IPS-11a (cell line): ENCODE results near the gene PIP5K1C.
"Not testable (repeated sequence)": the region's sequence is repeated elsewhere in the genome, so short reads cannot be mapped to it uniquely, and the experiment has no call there.

Experiments
- H3K4me3 ChIP-seq: one replicate; pipeline ENCODE4 v1.5.1; 2013; ENCODE audit warnings: low read depth, low read length, control low read depth

Gene PIP5K1C

DNA sequence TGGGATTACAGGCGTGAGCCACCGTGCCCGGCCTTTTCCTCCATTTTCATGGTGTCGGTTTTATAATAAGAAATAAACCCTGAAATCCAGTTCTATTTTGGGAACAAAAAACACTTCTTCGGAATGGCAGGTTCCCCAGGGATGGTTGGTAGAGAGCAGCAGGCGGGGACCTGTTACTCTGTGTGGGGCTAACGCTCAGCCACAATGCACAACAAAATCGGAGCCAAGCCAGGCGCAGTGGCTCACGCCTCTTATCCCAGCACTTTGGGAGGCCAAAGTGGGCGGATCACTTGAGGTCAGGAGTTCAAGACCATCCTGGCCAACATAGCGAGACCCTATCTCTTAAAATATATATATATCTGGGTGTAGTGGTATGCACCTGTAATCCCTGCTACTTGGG, 99.2 kb downstream of the PIP5K1C start:
- H3K4me3 ChIP-seq: no peak overlapping the region

DNA sequence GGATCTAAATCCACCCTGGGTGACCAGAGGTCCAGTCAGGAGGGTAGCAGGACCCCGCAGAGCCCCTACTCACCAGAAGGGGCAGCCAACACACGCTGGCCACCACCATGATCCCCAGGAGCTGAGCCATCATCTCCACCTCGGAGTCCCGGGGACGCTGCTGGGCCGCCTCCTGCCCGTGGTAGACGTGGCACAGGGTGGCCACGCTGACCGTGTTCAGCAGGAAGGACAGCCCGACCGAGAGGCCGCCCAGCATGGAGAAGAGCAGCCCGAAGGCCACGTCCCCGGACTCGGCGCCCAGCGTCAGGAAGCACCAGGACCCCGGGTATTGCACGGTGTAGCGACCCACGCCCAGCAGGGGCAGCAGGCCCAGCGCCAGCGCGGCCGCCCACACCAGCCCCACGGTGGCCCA, 100.5 kb downstream of the PIP5K1C start:
- no peak overlapping the region for H3K4me3 ChIP-seq

DNA sequence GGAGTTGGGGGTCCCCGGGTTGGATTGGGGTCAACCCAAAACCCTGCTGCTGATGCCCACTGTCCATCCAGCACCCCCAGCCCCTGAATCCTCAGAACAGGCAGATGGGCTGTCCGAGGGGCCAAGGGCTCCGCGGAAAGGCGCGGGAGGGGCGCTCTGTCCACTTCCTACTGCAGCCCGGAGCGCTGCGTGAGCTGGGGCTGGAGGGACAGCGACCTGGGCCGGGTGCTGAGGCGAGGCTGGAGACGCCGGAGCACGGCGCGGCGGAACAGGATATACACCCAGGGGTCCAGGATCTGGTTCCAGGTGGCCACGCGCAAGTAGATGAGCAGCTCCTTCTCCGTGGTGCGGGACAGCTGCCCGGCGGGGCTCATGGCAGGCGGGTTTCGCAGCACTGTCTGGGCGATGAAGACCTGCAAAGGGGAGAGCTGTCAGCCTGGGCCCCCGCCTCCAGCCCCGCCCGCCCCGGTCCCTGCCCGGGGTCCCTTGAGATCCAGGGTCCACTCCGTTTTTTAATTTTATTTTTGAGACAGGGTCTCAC, 104.7 kb downstream of the PIP5K1C start:
- H3K4me3 ChIP-seq: no peak overlapping the region

DNA sequence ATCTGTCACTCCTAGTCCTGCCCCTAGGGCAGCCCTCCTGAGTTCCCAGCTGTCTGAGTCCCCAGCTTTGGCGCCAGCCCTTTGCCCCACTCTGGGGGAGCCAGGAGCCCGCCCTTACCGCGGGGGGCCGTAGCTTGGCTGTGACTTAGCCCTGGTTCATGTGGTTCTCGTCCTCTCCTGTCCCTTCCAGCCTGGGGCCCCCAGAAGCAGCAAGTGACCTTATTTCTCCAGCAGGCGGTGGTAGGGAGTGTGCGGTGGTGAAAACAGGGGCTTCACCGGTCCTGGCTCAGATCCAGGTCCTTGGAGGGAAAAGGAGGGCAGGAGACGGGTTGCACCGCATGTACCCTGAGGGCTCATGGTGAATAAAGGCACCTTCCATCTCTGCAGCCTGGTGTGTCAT, 107.1 kb downstream of the PIP5K1C start:
- no peak overlapping the region for H3K4me3 ChIP-seq

DNA sequence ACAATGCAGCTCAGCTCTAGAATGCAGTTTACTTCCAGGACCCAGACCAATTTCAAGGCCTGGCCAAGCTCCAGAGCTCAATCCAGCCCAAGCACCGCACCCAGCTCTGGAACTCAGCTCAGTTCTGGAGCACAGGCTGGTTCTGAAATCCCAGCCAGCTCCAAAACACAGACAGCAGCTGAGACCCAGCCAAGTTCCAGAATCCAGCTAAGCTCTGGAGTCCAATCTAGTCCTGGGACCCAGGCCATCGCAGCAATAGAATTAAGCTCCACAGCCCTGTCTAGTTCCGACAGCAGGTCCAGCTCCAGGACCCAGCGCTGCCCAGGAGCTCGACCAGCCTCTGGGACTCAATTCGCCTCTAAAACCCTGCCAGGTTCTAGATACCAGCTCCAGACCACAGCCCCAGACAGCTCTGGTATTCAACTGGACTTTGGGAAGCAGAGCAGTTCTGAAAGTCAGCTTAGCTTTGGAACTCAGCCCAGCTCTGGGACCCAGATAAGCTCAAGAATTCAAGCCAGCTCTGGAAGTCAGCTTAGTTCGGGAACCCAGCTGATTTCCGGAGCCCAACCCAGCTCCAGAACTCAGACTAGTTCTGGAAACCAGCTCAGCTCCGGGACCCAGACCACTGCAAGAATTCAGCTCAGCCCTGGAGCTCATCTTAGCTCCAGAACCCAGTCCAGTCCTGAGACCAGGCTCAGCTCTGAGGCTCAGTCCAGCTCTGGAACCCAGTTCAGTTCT, 108.2 kb downstream of the PIP5K1C start:
- H3K4me3 ChIP-seq: no peak overlapping the region

DNA sequence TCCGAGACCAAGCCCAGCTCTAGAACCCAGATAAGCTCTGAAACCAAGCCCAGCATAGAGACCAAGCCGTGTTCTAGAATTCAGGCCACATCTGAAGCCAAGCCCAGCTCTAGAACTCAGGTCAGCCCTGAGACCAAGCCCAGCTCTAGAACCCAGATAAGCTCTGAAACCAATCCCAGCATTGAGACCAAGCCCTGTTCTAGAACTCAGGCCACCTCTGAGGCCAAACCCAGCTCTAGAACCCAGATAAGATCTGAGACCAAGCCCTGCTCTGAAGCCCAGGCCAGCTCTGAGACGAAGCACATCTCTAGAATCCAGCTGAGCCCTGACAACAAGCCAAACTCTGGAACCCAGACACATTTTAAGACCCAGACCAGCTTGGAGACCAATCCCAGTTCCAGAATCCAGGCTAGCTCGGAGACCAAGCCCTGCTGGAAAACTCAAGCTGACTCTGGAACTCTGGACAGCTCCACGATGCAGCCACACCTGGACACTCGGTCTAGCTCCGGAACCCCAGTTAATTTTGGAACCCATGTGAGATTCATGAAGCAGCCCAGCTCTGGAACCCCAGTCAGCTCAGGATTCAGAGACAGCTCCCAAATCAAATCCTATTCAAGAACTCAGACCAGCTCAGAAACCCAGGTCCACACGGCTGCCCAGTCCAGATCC, 109.1 kb downstream of the PIP5K1C start:
- no peak overlapping the region for H3K4me3 ChIP-seq

DNA sequence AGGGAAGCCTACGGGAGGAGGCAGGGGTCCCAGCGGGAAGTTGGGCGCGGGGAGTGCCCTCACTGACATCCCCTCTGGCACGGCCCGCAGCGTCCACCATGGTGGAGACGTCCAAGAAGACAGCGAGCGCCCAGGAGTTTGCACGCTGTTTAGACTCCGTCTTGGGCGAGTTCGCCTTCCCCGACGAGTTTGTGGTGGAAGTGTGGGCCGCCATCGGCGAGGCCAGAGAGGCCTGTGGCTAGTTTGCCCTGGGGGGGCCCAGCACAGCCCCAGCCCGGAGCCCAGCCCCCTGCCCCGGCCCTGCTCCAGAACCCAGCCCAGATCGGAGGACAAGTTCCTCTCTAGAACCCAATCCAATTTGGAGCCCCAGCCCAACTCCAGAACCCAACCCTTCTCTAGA, 110.3 kb downstream of the PIP5K1C start:
- no peak overlapping the region for H3K4me3 ChIP-seq

DNA sequence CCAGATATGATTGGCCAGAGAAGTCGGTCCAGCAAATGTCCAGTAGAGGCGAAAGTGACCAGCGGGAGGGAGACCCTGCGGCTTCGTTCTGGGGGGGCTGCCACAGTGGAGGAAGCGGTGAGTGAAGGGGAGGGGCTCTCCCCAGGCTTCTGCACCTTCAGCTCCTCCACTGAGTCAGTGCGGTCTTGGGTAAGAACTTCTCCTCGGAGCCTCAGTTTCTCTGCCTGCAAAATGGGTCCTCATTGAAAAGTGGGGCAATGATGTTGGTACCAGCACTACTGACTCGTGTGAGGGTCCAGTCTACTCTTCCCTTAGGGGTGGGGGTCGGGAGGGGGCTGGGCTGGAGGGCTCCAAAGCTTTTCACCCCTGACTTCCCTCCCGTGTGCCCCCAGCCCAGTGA, 110.8 kb downstream of the PIP5K1C start:
- no peak overlapping the region for H3K4me3 ChIP-seq

DNA sequence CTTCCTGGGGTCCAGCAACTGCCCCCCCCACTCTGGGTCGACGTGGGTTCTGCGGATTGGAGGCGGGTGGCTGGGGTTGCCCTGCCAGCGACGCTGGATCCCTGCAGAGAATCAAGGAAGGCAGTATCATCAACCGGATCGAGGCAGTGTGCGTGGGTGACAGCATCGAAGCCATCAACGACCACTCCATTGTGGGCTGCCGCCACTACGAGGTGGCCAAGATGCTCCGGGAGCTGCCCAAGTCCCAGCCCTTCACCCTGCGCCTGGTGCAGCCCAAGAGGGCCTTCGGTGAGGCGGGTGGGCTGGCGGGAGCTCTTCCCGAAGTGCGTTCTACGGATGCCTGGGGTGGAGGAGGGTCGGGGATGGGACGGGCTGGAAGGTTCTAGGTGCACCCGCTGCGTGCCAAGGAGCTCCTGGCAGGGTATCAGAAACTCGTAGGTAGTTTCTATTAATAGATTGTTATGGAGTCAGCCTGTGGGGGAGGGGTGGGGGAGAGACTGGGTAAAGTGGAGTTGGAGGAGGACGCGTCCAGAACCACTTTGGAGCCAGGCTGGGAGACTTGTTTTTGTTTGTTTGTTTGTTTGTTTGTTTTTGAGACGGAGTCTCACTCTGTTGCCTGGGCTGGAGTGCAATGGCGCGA, 113.4 kb downstream of the PIP5K1C start:
- no peak overlapping the region for H3K4me3 ChIP-seq

DNA sequence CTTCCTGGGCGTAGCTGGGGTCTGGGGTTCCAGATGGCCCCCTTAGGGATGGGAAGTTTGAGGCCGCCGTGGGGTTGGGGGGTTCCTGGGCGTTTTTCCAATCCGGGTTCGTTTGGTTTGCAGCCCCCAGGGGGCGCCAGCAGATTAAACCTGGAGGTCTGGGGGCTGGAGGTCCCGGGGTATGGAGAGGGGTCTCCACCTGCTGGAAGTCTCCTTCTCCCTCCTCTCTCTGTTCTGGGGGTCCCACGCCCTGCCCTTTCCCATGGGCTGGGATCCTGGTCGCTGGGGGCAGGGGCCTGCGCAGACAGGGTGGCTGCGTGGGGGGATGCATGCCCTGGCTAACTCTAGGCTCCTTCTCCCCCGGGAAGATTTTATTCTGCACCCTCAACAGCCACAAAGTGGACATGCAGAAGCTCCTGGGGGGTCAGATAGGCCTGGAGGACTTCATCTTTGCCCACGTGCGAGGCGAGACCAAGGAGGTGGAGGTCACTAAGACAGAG, 114.1 kb downstream of the PIP5K1C start:
- H3K4me3 ChIP-seq: no peak overlapping the region

DNA sequence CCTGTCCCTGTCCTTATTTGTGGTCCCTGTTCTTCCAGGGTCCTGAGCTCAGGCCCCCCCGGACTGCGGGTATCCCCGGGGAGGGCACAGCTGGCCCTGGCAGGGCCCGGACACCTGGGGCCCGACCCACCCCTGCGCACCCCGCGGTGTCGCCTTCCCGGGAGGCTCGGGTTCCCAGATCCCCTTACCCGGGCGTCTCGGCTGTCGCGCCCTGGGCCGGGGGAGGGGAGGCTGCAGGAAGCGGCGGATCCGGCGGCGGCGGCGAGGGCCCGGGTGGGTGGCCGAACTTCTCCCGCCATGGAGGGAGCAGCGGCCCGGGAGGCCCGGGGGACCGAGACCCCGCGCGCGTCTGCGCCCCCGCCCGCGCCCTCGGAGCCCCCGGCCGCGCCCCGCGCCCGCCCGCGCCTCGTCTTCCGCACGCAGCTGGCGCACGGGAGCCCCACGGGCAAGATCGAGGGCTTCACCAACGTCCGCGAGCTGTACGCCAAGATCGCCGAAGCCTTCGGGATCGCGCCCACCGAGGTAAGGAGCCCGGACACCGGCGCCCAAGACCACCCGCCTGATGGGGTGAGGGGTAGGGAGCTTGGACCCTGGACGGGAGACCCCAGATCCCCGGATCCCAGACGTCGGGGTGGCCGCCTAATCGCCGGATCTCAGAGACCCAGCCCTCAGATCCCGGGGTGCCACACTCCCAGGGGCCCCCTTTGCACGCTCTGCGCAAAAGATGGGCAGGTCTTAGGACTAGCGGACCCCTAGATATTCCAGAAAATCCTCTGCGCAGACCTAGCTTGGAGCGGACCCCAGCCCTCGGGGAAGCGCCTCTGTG, 114.8 kb downstream of the PIP5K1C start, which contains the start of gene GIPC3:
GIPC3 (plus strand) TSS at position 178 of the 826 bp plus-strand sequence; CDS start at position 298, 120 bp downstream.
- H3K4me3 ChIP-seq: peak within 1 kb of the TSS; percentile 20

DNA sequence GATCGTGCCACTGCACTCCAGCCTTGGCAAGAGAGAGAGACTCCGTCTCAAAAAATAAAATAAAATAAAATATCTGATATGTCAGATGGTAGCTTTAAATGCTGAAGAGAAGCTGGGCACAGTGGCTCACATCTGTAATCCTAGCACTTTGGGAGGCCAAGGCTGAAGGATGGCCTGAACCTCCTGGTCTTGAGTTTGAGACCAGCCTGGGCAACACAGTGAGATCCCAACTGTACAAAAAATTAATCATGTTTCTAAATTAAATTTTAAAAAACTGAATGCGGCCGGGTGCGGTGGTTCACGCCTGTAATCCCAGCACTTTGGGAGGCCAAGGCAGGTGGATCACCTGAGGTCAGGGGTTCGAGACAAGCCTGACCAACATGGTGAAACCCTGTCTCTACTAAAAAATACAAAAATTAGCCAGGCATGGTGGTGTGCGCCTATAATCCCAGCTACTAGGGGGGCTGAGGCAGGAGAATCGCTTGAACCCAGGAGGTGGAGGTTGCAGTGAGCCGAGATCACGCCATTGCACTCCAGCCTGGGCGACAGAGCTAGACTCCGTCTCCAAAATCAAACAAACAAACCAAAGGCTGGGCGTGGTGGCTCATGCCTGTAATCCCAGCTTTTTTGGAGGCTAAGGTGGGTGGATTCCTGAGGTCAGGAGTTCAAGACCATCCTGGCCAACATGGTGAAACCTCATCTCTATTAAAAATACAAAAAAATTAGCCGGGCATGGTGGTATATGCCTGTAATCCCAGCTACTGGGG, 116.0 kb downstream of the PIP5K1C start:
- H3K4me3 ChIP-seq: not testable (repeated sequence)

DNA sequence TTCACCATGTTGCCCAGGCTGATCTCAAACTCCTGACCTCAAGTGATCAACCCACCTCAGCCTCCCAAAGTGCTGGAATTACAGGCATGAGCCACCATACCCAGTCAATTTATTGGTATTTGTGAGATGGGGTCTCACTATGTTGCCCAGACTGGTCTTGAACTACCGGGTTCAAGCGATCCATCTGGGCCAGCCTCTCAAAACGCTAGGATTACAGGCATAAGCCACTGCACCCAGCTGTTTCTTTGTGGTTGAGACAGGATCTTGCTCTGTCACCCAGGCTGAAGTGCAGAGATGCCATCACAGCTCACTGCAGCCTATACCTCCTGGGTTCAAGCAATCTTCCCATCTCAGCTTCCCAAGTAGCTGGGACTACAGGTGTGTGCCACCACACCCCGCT, 118.5 kb downstream of the PIP5K1C start:
- not testable (repeated sequence) for H3K4me3 ChIP-seq
